Fibroblast of skin of left quadriceps (primary cell): Measurements from ENCODE around the gene SNRPA.
"Not testable (repeated sequence)": the region's sequence is repeated elsewhere in the genome, so short reads cannot be mapped to it uniquely, and the experiment has no call there.

Source experiments
- DNase-seq, 2 experiments: peaks; one replicate each; pipeline ENCODE4 v3.0.0-alpha.2; 2013; ENCODE audit warnings: low read depth in 2 of 2

Gene SNRPA

DNA sequence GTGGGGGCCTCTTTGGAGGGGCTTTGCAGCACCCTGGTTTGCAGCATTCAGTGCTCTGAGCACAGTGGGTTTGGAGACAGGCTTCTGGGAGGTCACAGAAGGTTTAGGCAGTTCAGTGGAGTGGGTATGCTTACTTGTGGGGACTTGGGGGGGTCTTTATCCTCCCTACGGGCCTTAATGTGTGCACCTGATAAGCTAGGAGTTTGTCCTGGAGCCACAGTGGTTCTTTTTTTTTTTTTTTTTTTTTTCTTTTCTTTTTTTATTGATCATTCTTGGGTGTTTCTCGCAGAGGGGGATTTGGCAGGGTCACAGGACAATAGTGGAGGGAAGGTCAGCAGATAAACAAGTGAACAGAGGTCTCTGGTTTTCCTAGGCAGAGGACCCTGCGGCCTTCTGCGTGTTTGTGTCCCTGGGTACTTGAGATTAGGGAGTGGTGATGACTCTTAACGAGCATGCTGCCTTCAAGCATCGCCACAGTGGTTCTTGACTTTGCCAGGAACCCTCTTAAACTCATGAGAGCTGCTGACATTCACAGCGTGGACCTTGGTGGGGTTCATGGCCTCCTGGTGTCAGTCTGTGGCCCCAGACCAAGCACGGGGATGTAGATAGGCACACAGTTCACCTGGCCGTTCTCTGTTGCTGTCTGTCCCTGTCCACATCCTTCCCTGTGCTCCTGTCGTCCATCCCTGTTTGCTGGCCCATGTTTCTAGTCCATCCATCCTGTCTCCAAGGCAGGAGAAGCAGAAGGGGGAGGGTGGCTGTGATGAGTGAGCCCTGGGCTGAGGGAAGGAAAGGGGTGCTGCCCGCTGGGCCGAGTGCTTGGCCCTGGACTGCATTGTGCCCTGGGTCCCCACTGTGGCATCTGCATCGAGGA, 50.7 kb downstream of the SNRPA start:
- DNase-seq = no peak

- DNase-seq = no peak
These were observed 51.5 kb downstream of the SNRPA start for GRCh38 chr19:40802300-40803169.

- DNase-seq = no peak
These were observed 52.3 kb downstream of the SNRPA start for GRCh38 chr19:40803170-40803856.

DNA sequence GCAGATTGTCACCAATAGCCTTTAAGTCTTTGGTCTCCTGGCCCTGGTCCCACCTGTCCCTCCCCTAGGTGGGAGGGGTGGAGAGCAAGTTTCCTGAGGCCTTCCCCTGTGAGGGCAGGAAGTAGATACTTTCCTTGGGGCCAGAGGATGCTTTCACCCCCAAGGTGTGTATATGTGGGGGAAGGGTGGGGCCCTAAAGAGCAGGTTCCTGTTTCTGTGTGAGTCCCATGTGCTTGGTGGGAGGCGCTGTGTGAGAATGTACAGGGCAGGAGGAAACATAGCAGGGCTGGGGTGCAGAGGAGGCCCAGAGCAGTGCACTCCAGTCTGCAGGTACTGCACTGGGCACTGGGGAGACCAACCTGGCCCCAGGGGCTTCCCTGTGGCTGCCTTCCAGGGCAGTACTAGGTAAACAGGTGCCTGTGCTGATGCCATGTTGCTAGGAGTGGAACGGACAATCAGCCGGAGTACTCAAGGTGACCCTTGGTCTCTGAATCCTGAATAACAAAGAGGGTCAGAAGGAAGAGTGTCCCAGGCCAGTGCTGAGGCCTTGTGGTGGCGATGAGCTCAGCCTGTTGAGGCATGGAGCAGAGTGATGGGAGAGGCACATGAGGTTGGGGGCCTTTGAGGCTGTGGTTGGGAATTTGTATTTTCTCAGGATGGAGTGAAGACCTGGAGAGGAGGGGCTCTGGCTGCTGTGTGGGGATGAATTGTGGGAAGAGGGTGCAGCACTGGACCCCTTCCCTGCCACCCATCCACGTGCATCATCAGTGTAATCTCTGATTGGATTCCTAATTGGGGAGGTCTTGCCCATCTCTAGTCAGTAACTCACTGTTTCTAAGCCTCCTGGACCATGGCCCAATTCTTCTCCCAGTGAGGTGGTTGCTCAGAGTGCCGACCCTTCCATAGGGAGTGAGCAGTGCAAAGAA, 53.1 kb downstream of the SNRPA start:
- no peak for DNase-seq

GRCh38 chr19:40804783-40805242, 53.8 kb downstream of the SNRPA start:
- DNase-seq = no peak

GRCh38 chr19:40805258-40805868, 54.4 kb downstream of the SNRPA start:
- DNase-seq = no peak

GRCh38 chr19:40806423-40807146, 55.6 kb downstream of the SNRPA start:
- DNase-seq = peak; percentile 94 to 95

- no peak for DNase-seq
These were observed 56.4 kb downstream of the SNRPA start for GRCh38 chr19:40807147-40808020.

DNA sequence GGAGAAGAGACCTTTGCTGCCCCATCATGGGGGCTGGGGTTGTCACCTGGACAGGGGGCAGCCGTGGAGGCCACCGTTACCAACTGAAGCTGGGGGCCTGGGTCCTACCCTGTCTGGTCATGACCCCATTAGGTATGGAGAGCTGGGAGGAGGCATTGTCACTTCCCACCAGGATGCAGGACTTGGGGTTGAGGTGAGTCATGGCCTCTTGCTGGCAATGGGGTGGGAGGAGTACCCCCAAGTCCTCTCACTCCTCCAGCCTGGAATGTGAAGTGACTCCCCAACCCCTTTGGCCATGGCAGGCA, 57.0 kb downstream of the SNRPA start:
- no peak for DNase-seq

- no peak for DNase-seq
These were observed 57.5 kb downstream of the SNRPA start for GRCh38 chr19:40808497-40808896.

GRCh38 chr19:40809358-40810086, 58.5 kb downstream of the SNRPA start:
- no peak for DNase-seq

- no peak for DNase-seq
These were observed 59.2 kb downstream of the SNRPA start for GRCh38 chr19:40810160-40810559.

- peak; percentile 18 to 35 for DNase-seq
These were observed 59.8 kb downstream of the SNRPA start for GRCh38 chr19:40810649-40811408.

GRCh38 chr19:40811478-40812341, 60.7 kb downstream of the SNRPA start:
- DNase-seq = no peak

DNA sequence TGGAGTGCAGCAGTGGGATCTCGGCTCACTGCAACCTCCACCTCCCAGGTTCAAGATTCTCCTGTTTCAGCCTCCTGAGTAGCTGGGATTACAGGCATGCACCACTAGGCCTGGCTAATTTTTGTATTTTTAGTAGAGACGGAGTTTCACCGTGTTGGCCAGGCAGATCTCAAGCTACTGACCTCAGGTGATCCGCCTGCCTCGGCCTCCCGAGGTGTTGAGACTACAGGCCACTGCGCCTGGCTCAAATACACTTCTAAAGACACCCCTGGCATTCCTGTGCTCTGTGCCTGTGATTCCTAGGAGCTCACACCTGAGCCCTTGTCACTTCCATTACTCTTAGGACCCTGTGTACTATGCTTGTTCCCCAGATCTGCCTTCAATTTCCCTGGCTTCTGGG, 61.6 kb downstream of the SNRPA start:
- DNase-seq = not testable (repeated sequence)

DNA sequence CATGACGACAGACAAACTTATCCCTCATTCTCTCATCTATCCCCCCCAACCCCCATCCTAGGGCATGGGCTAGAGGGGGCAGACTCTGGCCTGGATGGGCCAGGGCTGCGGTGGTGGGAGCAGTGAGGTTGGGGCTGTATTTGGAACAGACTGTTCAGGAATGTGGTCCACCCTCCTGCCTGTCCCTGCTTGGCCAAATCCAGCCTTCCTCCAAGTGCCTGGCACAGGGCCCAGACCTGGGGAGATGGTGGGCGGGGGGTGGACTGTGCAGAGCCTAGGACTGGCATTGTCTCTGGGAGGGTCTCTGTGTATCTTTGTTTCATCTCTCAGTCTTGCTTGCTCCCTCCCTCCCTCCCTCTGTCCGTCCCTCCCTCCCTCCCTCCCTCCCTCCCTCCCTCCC, 62.2 kb downstream of the SNRPA start:
- no peak for DNase-seq
